Measurements from ENCODE around the gene SDC4. TPM values are rescaled to one million over a fixed set of nuclear protein-coding genes. Genes with fewer than 3 reads are reported as not detected.

SDC4 gene
- total RNA-seq, 1 experiment from 2014 or later, result not detected

DNA sequence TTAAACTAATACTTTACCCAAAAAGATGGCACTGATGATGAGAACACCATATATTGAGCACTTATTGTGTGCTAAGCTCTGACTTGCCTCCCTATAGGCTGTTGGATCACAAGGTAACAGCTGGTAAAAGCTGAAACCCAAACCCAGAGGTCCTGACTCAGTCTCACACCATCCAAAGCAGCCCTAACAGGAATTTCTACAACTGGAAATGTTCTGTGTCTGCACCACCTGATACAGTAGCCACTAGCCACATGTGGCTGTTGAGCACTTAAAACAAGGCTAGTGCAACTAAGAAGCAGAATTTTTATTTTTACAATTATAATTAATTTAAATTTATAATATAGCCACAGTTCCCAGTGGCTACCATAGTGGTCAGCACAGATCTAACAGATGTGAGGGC, 24.5 kb downstream of the SDC4 start:
- no peaks in the 10 kb centered on the region for H4K20me1 ChIP-seq (ENCODE audit: insufficient read depth, low read depth, low read length)
- no peak overlapping the region for H3K4me2 ChIP-seq (ENCODE audit: low read depth, low read length, poor library complexity, severe bottlenecking)
- no peak overlapping the region for H3K27ac ChIP-seq (ENCODE audit: low read length)
- no peaks in the 10 kb centered on the region for H3K27me3 ChIP-seq (ENCODE audit: low read length)
- no peak for DNase-seq
- H2AFZ ChIP-seq (ENCODE audit: low read length), result no peak overlapping the region
- no peak overlapping the region for H3K4me3 ChIP-seq (ENCODE audit: low read length)
- H3K9me3 ChIP-seq (ENCODE audit: low read length), result no peaks in the 10 kb centered on the region
- H3K9me2 ChIP-seq (replicated peaks; ENCODE audit: insufficient read depth, low read length), result no peaks in the 10 kb centered on the region
- no peaks in the 10 kb centered on the region for H3K36me3 ChIP-seq (ENCODE audit: insufficient read depth, low read length)
- H3K79me2 ChIP-seq (ENCODE audit: low read length), result no peaks in the 10 kb centered on the region
- peaks cover 14% of the 10 kb centered on the region for H3K4me1 ChIP-seq (ENCODE audit: low read length)
- H3K9ac ChIP-seq (ENCODE audit: low read length), result no peak overlapping the region

DNA sequence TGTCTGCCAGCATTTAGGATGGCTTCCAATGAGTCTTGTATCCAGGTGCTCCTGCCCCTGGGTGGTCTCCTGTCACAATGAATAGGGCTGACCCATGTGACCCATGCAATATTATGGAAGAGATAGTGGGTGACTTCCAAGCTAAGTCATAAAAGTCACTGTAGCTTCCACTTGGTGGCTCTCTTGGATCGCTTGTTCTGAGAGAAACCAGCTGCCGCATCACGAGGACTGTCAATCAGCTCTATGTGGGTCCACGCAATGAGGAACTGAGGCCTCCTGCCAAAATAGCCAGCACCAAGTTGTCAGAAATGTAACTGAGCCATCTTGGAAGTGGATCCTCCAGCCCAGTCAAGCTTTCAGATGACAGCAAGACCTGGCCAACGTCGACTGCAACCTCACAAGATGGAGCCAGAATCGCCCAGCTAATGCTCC, 25.3 kb downstream of the SDC4 start:
- Histone ChIP-seq H3K4me2 (ENCODE audit: low read depth, low read length, poor library complexity, severe bottlenecking) (no peak overlapping the region), H4K20me1 (ENCODE audit: insufficient read depth, low read depth, low read length) (no peaks in the 10 kb centered on the region), H3K27me3 (ENCODE audit: low read length) (no peaks in the 10 kb centered on the region), H3K36me3 (ENCODE audit: insufficient read depth, low read length) (no peaks in the 10 kb centered on the region), H3K4me1 (ENCODE audit: low read length) (peaks cover 12% of the 10 kb centered on the region), H2AFZ (ENCODE audit: low read length) (no peak overlapping the region), H3K4me3 (ENCODE audit: low read length) (no peak overlapping the region), H3K9me2 (replicated peaks; ENCODE audit: insufficient read depth, low read length) (no peaks in the 10 kb centered on the region), H3K9ac (ENCODE audit: low read length) (no peak overlapping the region), H3K79me2 (ENCODE audit: low read length) (no peaks in the 10 kb centered on the region), H3K27ac (ENCODE audit: low read length) (no peak overlapping the region), H3K9me3 (ENCODE audit: low read length) (no peaks in the 10 kb centered on the region)
- peak; percentile 83 for DNase-seq

GRCh38 chr20:45320948-45321595, 27.2 kb downstream of the SDC4 start:
- H3K4me2 ChIP-seq (ENCODE audit: low read depth, low read length, poor library complexity, severe bottlenecking), result no peak overlapping the region
- no peak overlapping the region for H2AFZ ChIP-seq (ENCODE audit: low read length)
- no peak overlapping the region for H3K4me3 ChIP-seq (ENCODE audit: low read length)
- H3K9ac ChIP-seq (ENCODE audit: low read length), result no peak overlapping the region
- H3K27ac ChIP-seq (ENCODE audit: low read length), result peak overlapping the region; percentile 13; the same call in 1 of the 2 replicates
- H3K36me3 ChIP-seq (ENCODE audit: insufficient read depth, low read length), result no peaks in the 10 kb centered on the region
- no peaks in the 10 kb centered on the region for H3K79me2 ChIP-seq (ENCODE audit: low read length)
- peak; percentile 90 for DNase-seq
- H3K27me3 ChIP-seq (ENCODE audit: low read length), result no peaks in the 10 kb centered on the region
- H3K4me1 ChIP-seq (ENCODE audit: low read length), result peaks cover 12% of the 10 kb centered on the region
- no peaks in the 10 kb centered on the region for H4K20me1 ChIP-seq (ENCODE audit: insufficient read depth, low read depth, low read length)
- H3K9me3 ChIP-seq (ENCODE audit: low read length), result no peaks in the 10 kb centered on the region
- no peaks in the 10 kb centered on the region for H3K9me2 ChIP-seq (replicated peaks; ENCODE audit: insufficient read depth, low read length)

DNA sequence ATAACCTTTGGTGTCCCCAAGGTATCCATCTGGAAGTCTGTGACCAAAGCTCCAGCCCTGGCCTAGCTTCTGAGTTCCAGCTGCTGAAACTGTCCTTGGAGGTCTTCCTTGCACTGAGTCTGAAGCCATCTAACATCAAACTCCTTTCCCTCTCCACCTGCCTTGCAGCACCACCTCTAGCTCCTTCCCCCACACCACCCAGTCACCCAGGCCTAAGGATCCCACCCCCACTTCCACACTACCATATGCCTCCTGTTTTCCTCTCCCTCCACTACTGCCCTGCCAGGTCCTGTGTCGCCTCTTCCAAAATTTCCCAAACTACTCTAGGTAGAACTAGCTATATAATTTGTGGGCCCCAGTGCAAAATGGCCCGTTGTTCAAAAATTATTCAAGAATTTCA, 29.3 kb downstream of the SDC4 start:
- H2AFZ ChIP-seq (ENCODE audit: low read length), result no peak overlapping the region
- no peak for DNase-seq
- H3K9ac ChIP-seq (ENCODE audit: low read length), result no peak overlapping the region
- no peaks in the 10 kb centered on the region for H3K27me3 ChIP-seq (ENCODE audit: low read length)
- no peaks in the 10 kb centered on the region for H3K79me2 ChIP-seq (ENCODE audit: low read length)
- no peak overlapping the region for H3K4me3 ChIP-seq (ENCODE audit: low read length)
- no peaks in the 10 kb centered on the region for H3K36me3 ChIP-seq (ENCODE audit: insufficient read depth, low read length)
- H4K20me1 ChIP-seq (ENCODE audit: insufficient read depth, low read depth, low read length), result no peaks in the 10 kb centered on the region
- H3K4me1 ChIP-seq (ENCODE audit: low read length), result peaks cover 12% of the 10 kb centered on the region
- H3K4me2 ChIP-seq (ENCODE audit: low read depth, low read length, poor library complexity, severe bottlenecking), result no peak overlapping the region
- no peak overlapping the region for H3K27ac ChIP-seq (ENCODE audit: low read length)
- H3K9me2 ChIP-seq (replicated peaks; ENCODE audit: insufficient read depth, low read length), result no peaks in the 10 kb centered on the region
- no peaks in the 10 kb centered on the region for H3K9me3 ChIP-seq (ENCODE audit: low read length)

DNA sequence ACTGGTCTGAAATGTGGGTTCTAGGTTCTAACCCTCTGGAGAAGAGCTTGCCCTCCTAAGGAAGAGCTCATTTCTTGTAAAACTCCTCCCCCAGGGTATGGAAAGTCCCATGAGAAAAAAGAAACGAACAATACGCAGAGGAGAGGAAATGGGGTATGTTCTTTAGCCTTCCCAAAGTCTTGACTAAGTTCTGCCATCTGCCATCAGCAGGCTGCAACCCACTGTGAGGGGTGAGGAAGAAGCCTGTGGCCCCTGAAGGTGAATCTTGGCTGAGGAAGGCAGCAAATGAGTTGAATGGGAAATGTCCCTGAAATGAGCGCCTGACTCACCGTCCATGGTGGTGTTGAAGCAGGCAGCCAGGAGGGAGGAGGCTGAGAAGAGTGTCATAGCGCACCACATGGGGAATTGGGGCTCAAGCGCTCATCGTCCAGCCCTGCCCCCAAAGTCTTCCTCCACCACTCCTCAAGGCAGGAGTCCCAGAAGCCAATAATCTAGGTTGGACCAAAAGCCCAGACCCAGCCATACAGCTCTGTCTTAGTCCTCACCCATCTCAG, 29.8 kb downstream of the SDC4 start:
- Histone ChIP-seq H3K36me3 (ENCODE audit: insufficient read depth, low read length) (no peaks in the 10 kb centered on the region), H3K9me3 (ENCODE audit: low read length) (no peaks in the 10 kb centered on the region), H2AFZ (ENCODE audit: low read length) (no peak overlapping the region), H3K4me3 (ENCODE audit: low read length) (no peak overlapping the region), H3K27ac (ENCODE audit: low read length) (no peak overlapping the region), H3K79me2 (ENCODE audit: low read length) (no peaks in the 10 kb centered on the region), H4K20me1 (ENCODE audit: insufficient read depth, low read depth, low read length) (no peaks in the 10 kb centered on the region), H3K4me2 (ENCODE audit: low read depth, low read length, poor library complexity, severe bottlenecking) (no peak overlapping the region), H3K9me2 (replicated peaks; ENCODE audit: insufficient read depth, low read length) (no peaks in the 10 kb centered on the region), H3K27me3 (ENCODE audit: low read length) (no peaks in the 10 kb centered on the region), H3K9ac (ENCODE audit: low read length) (no peak overlapping the region), H3K4me1 (ENCODE audit: low read length) (peaks cover 12% of the 10 kb centered on the region)
- no peak for DNase-seq

GRCh38 chr20:45317826-45318225, 30.4 kb downstream of the SDC4 start:
- Histone ChIP-seq H3K9me3 (ENCODE audit: low read length) (no peaks in the 10 kb centered on the region), H3K27ac (ENCODE audit: low read length) (no peak overlapping the region), H3K36me3 (ENCODE audit: insufficient read depth, low read length) (no peaks in the 10 kb centered on the region)

GRCh38 chr20:45316150-45317080, 31.8 kb downstream of the SDC4 start:
- H3K9me3 ChIP-seq (ENCODE audit: low read length), result no peaks in the 10 kb centered on the region
- H3K9me2 ChIP-seq (replicated peaks; ENCODE audit: insufficient read depth, low read length), result no peaks in the 10 kb centered on the region
- H3K4me2 ChIP-seq (ENCODE audit: low read depth, low read length, poor library complexity, severe bottlenecking), result no peak overlapping the region
- H2AFZ ChIP-seq (ENCODE audit: low read length), result no peak overlapping the region
- no peaks in the 10 kb centered on the region for H3K27me3 ChIP-seq (ENCODE audit: low read length)
- no peak overlapping the region for H3K27ac ChIP-seq (ENCODE audit: low read length)
- H4K20me1 ChIP-seq (ENCODE audit: insufficient read depth, low read depth, low read length), result 0 out of 2 replicates have a peak, but pooled peaks cover 3% of the 10 kb centered on the region
- H3K9ac ChIP-seq (ENCODE audit: low read length), result no peak overlapping the region
- DNase-seq, result no peak
- peaks cover 9% of the 10 kb centered on the region for H3K4me1 ChIP-seq (ENCODE audit: low read length)
- H3K79me2 ChIP-seq (ENCODE audit: low read length), result no peaks in the 10 kb centered on the region
- H3K4me3 ChIP-seq (ENCODE audit: low read length), result no peak overlapping the region
- no peaks in the 10 kb centered on the region for H3K36me3 ChIP-seq (ENCODE audit: insufficient read depth, low read length)

More at GRCh38 chr20:45317826-45318225, 30.4 kb downstream of the SDC4 start:
- H2AFZ ChIP-seq (ENCODE audit: low read length), result no peak overlapping the region
- no peak overlapping the region for H3K4me3 ChIP-seq (ENCODE audit: low read length)
- no peaks in the 10 kb centered on the region for H3K9me2 ChIP-seq (replicated peaks; ENCODE audit: insufficient read depth, low read length)
- no peaks in the 10 kb centered on the region for H3K79me2 ChIP-seq (ENCODE audit: low read length)
- no peaks in the 10 kb centered on the region for H4K20me1 ChIP-seq (ENCODE audit: insufficient read depth, low read depth, low read length)
- no peak for DNase-seq
- no peak overlapping the region for H3K9ac ChIP-seq (ENCODE audit: low read length)
- H3K4me2 ChIP-seq (ENCODE audit: low read depth, low read length, poor library complexity, severe bottlenecking), result no peak overlapping the region
- H3K27me3 ChIP-seq (ENCODE audit: low read length), result no peaks in the 10 kb centered on the region
- H3K4me1 ChIP-seq (ENCODE audit: low read length), result peaks cover 9% of the 10 kb centered on the region

- Histone ChIP-seq H3K9ac (ENCODE audit: low read length) (no peak overlapping the region), H3K4me1 (ENCODE audit: low read length) (peaks cover 4% of the 10 kb centered on the region), H3K27me3 (ENCODE audit: low read length) (no peaks in the 10 kb centered on the region), H3K9me3 (ENCODE audit: low read length) (no peaks in the 10 kb centered on the region), H2AFZ (ENCODE audit: low read length) (no peak overlapping the region), H3K36me3 (ENCODE audit: insufficient read depth, low read length) (no peaks in the 10 kb centered on the region), H3K27ac (ENCODE audit: low read length) (no peak overlapping the region), H4K20me1 (ENCODE audit: insufficient read depth, low read depth, low read length) (0 out of 2 replicates have a peak, but pooled peaks cover 3% of the 10 kb centered on the region), H3K4me3 (ENCODE audit: low read length) (no peak overlapping the region), H3K4me2 (ENCODE audit: low read depth, low read length, poor library complexity, severe bottlenecking) (no peak overlapping the region), H3K9me2 (replicated peaks; ENCODE audit: insufficient read depth, low read length) (no peaks in the 10 kb centered on the region), H3K79me2 (ENCODE audit: low read length) (no peaks in the 10 kb centered on the region)
- DNase-seq, result no peak
These were observed 32.6 kb downstream of the SDC4 start for GRCh38 chr20:45315672-45316071.

Measured in Karpas-422 (cell line).